Measurements from ENCODE around the gene NUDT21.

Gene NUDT21

DNA sequence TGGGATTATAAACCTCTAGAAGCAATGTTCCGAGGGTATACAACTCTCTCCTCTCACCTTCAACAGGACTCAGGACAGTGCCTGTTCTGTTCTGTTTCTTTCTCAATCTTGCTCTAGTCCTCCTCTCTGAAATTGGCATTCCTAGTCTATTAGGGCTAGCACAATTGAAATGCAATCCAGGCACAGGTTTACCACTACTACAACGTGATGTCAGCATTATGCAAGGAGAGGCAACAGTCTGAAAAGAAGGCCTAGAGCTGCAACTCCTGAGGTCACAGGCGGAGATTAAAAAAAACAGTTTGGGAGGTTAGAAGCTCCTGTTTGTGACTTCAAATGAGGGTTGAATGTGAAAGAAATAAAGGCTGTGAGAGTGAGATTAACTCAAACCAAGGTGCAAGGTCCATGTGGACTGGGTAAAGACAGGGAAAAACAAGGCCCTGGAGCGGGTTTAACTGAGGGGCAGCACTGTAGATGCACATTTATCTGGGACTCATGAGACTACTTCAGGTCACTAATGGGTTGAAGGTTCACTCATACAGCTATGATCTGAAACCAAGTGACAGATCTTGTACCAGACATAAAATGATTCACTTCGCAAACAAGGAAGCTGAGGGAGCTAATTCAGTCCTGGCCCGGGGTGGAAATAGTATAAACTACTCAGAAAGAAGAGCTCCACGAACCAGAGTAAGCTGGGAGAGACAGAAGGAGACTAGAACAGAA lies 42.6 kb downstream of the NUDT21 start:
- Histone ChIP-seq H3K4me3 (ENCODE audit: low read depth in 1 of 2, low read length in 1 of 2) (no peak overlapping the region), H3K27me3 (no peaks in the 10 kb centered on the region), H3K27ac (no peak overlapping the region), H3K9me3 (no peaks in the 10 kb centered on the region), H3K4me1 (ENCODE audit: control insufficient read depth in 1 of 2, insufficient read depth in 1 of 2, low read depth in 1 of 2, low read length in 1 of 2) (peaks cover 0 to 4% of the 10 kb centered on the region in 2 experiments), H3K36me3 (peaks cover 51% of the 10 kb centered on the region)
- TF ChIP-seq, protein P1, sequence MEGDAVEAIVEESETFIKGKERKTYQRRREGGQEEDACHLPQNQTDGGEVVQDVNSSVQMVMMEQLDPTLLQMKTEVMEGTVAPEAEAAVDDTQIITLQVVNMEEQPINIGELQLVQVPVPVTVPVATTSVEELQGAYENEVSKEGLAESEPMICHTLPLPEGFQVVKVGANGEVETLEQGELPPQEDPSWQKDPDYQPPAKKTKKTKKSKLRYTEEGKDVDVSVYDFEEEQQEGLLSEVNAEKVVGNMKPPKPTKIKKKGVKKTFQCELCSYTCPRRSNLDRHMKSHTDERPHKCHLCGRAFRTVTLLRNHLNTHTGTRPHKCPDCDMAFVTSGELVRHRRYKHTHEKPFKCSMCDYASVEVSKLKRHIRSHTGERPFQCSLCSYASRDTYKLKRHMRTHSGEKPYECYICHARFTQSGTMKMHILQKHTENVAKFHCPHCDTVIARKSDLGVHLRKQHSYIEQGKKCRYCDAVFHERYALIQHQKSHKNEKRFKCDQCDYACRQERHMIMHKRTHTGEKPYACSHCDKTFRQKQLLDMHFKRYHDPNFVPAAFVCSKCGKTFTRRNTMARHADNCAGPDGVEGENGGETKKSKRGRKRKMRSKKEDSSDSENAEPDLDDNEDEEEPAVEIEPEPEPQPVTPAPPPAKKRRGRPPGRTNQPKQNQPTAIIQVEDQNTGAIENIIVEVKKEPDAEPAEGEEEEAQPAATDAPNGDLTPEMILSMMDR (IDR thresholded peaks at IDR 0.05) = no peak

DNA sequence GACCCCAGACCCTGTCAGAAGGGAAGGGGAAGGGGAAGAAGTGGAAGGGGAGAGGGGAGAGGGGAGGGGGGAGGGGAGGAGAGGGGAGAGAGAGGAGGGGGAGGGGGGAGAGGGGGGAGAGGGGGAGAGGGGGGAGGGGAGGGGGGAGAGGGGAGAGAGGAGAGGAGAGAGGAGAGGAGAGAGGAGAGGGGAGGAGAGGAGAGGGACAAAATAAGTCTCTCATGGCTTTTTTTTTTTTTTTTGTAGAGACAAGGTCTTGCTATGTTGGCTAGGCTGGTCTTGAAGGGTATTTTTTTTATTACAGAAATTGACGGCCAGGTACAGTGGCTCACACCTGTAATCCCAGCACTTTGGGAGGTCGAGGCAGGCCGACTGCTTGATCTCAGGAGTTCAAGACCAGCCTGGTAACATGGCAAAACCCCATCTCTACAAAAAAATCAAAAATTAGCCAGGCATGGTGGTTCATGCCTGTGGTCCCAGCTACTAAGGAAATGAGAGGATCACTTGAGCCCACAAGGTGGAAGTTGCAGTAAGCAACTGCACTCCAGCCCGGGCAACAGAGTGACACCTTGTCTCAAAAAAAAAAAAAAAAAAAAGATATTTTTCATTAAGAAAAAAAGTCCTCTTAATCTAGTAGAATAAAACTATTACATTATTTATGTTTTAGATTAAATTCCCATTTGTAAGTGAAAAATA lies 45.0 kb downstream of the NUDT21 start:
- no peaks in the 10 kb centered on the region for H3K27me3 ChIP-seq
- TF ChIP-seq, protein P1 (IDR thresholded peaks at IDR 0.05) = no peak
- H3K4me1 ChIP-seq (ENCODE audit: control insufficient read depth in 1 of 2, insufficient read depth in 1 of 2, low read depth in 1 of 2, low read length in 1 of 2) = peaks cover 0 to 4% of the 10 kb centered on the region in 2 experiments
- H3K9me3 ChIP-seq = no peaks in the 10 kb centered on the region
- H3K4me3 ChIP-seq (ENCODE audit: low read depth in 1 of 2, low read length in 1 of 2) = no peak overlapping the region
- peaks cover 68% of the 10 kb centered on the region for H3K36me3 ChIP-seq
- no peak overlapping the region for H3K27ac ChIP-seq

DNA sequence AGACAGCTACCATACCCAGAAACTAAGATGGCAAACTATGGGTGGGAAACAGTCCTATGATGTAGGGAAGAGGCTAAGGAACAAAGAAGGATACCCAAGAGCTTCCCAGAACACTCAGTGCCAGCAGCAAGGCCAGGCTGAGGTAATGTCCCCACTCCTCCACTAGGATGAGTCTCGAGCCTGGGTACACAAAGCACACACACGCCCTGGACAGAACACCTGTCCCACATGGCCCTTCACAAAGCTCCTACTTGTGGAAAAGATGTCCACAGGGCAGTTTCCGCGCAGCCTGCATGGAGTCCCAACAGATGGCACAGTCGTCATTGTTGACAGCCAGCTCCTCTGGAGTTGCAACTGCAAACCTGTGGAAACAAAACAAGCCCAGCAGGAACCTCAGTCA lies 49.6 kb downstream of the NUDT21 start:
- no peaks in the 10 kb centered on the region for H3K4me1 ChIP-seq (ENCODE audit: control insufficient read depth in 1 of 2, insufficient read depth in 1 of 2, low read depth in 1 of 2, low read length in 1 of 2)
- no peaks in the 10 kb centered on the region for H3K9me3 ChIP-seq
- no peak overlapping the region for H3K27ac ChIP-seq
- H3K4me3 ChIP-seq (ENCODE audit: low read depth in 1 of 2, low read length in 1 of 2) = no peak overlapping the region
- no peaks in the 10 kb centered on the region for H3K27me3 ChIP-seq
- H3K36me3 ChIP-seq = peaks cover 50% of the 10 kb centered on the region
- TF ChIP-seq, protein P1 (IDR thresholded peaks at IDR 0.05) = no peak

DNA sequence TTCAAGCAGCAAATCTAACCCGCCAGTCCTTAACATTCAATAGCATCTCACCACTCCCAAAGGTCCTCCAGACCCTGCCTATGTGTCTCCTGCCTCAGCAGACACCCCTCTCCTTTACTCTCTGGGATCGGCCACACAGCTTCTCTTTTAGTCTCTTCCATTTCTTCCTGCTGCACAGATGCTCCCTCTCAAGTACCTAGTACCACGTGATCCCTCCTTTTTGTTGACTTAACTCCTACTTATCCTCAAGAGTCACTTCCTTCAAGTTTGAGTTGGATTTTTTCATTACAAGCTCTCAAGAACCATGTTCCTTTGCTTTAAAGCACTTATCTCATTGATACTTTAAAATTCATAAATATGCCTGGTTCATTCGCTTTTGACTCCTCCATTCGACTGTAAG lies 50.7 kb downstream of the NUDT21 start:
- H3K36me3 ChIP-seq = peaks cover 49% of the 10 kb centered on the region

DNA sequence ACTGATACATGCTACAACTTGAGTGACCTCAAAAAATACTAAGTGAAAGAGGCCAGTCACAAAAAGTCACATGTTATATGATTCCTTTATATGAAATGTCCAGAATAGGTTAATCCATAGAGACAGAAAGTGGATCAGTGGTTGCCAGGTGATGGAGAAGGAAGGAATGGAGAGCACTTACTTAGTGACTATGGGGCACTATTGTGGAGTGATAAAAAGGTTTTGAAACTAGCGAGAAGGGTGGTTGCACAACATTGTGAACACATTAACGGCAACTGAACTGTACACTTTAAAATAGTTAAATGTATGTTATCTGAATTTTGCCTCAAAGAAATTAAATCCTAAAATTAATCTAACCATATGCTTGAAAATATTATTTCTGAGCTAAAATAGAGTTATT lies 51.6 kb downstream of the NUDT21 start:
- Histone ChIP-seq H3K27me3 (no peaks in the 10 kb centered on the region), H3K4me3 (ENCODE audit: low read depth in 1 of 2, low read length in 1 of 2) (no peak overlapping the region), H3K9me3 (no peaks in the 10 kb centered on the region), H3K4me1 (ENCODE audit: control insufficient read depth in 1 of 2, insufficient read depth in 1 of 2, low read depth in 1 of 2, low read length in 1 of 2) (no peaks in the 10 kb centered on the region), H3K36me3 (peaks cover 39% of the 10 kb centered on the region), H3K27ac (no peak overlapping the region)
- TF ChIP-seq, protein P1 (IDR thresholded peaks at IDR 0.05) = no peak

More for the DNA sequence above, 50.7 kb downstream of the NUDT21 start:
- no peaks in the 10 kb centered on the region for H3K27me3 ChIP-seq
- TF ChIP-seq, protein P1 (IDR thresholded peaks at IDR 0.05) = no peak
- H3K4me1 ChIP-seq (ENCODE audit: control insufficient read depth in 1 of 2, insufficient read depth in 1 of 2, low read depth in 1 of 2, low read length in 1 of 2) = no peaks in the 10 kb centered on the region
- no peak overlapping the region for H3K27ac ChIP-seq
- H3K9me3 ChIP-seq = no peaks in the 10 kb centered on the region
- H3K4me3 ChIP-seq (ENCODE audit: low read depth in 1 of 2, low read length in 1 of 2) = no peak overlapping the region

All from neutrophil (primary cell).